GM12892 (cell line): ENCODE results near the gene BCORL1.

Source experiments
- POLR2A ChIP-seq: IDR thresholded peaks from 2 replicates; pipeline ENCODE4 v1.6.1; 2011; ENCODE audit warnings: low read depth, low read length, control low read depth
- POLR2AphosphoS5 ChIP-seq: IDR thresholded peaks from 2 replicates; pipeline ENCODE4 v1.6.1; 2011; ENCODE audit warnings: low read depth, low read length, control low read depth
- TAF1 ChIP-seq: IDR thresholded peaks from 2 replicates; pipeline ENCODE4 v1.6.1; 2011; ENCODE audit warnings: low read depth, mild to moderate bottlenecking, control low read depth, low read length, borderline replicate concordance

DNA sequence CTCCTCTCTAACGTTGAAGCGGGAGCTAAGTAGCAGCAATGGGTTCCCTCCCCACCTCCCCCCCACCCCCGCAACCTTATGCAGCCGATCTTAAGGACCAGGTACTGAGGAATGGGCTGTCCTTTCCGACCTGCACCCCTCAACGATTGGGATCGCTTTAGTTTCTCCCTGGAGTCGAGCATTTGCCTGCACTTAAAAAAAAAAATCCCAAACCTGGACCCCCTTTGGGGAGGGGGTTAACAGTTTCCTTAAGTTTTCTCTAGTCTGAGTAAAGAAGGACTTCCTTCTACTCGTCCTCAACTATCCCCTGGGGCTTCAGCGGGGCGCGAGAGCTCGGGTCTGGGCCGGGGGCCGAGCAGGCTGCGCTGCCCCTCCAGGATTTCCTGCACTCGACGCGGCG lies 25.7 kb upstream of the BCORL1 start:
- TF ChIP-seq POLR2AphosphoS5: no peak
- TF ChIP-seq POLR2A: no peak
- no peak for TF ChIP-seq TAF1
